HCT116 (cell line): ENCODE data around the gene SLC35B2. TPM values are rescaled to one million over a fixed set of nuclear protein-coding genes. Genes with fewer than 3 reads are reported as not detected.

ENCODE experiments used
- ATAC-seq: fragments of 200-7000 bp; cut with Tn5 transposase; 2 replicates; pipeline ENCODE4 v1.9.1; 2020; ENCODE audit warnings: mild to moderate bottlenecking, moderate library complexity
- BruUV-seq: library from RNA; stranded (reverse); fragments of 400-500 nt; replicated peaks from 2 replicates; lab custom pipeline; 2021; lab: Mats Ljungman, UMichigan
- CTCF ChIA-PET: fragments of 300-600 bp; sonication (Branson Sonifier 250); formaldehyde crosslinking; loops from one replicate; lab custom pipeline; 2021; ENCODE audit warnings: antibody characterized with exemption; lab: Charles Lee
- POLR2A ChIA-PET: fragments of 300-600, 350-600 bp; sonication (Branson Sonifier 250); formaldehyde crosslinking; loops from one replicate; lab custom pipeline; 2021; ENCODE audit warnings: antibody characterized with exemption; lab: Charles Lee
- RAD21 ChIA-PET, 2 experiments: fragments of 300-600 bp; sonication (Branson Sonifier 250); formaldehyde crosslinking; loops; one replicate each; lab custom pipeline; 2023; ENCODE audit warnings: low total read pairs in 2 of 2; ENCODE audit not compliant: uncharacterized antibody in 2 of 2, unreplicated experiment in 2 of 2, low non-redundant PET in 1 of 2; lab: Charles Lee
- DNase-seq: peaks from one replicate; pipeline ENCODE4 v3.0.0-alpha.2; 2010; ENCODE audit warnings: low read depth, low spot score
- H2AFZ ChIP-seq: fragments of 200-600 bp; shearing (Covaris generic), sonication (generic); 2 replicates; pipeline ENCODE4 v1.6.1; 2017; ENCODE audit warnings: low read depth, mixed run types, mixed read lengths, antibody characterized with exemption, low read length; ENCODE audit not compliant: poor library complexity, severe bottlenecking
- H3K27ac ChIP-seq: 2 replicates; pipeline ENCODE4 v1.5.1; 2012; ENCODE audit warnings: low read depth, low read length
- H3K27me3 ChIP-seq: fragments of 200-600 bp; sonication (generic); 2 replicates; pipeline ENCODE4 v1.6.1; 2016; ENCODE audit warnings: mixed run types, low read length, mixed read lengths; ENCODE audit not compliant: insufficient read depth
- H3K36me3 ChIP-seq, 2 experiments: fragments of 200-500 bp in 1 of 2; fragments of 200-600 bp in 1 of 2; sonication (Bioruptor generic) in 1 of 2; sonication (generic) in 1 of 2; 2 replicates each; pipeline versions ENCODE4 v1.5.1 to v1.6.1; 2014 to 2016; ENCODE audit warnings: low read length in 2 of 2, inconsistent platforms in 1 of 2, mixed read lengths in 1 of 2, mixed run types in 1 of 2; ENCODE audit not compliant: insufficient read depth in 2 of 2, control insufficient read depth in 1 of 2
- H3K4me1 ChIP-seq, 2 experiments: fragments of 200-600 bp in 1 of 2; sonication (generic) in 1 of 2; 2 replicates each; pipeline versions ENCODE4 v1.5.1 to v1.6.1; 2012 to 2017; ENCODE audit warnings: low read length in 2 of 2, inconsistent platforms in 1 of 2, mild to moderate bottlenecking in 1 of 2, mixed read lengths in 1 of 2, mixed run types in 1 of 2, moderate library complexity in 1 of 2; ENCODE audit not compliant: insufficient read depth in 2 of 2, control insufficient read depth in 1 of 2
- H3K4me2 ChIP-seq: fragments of 200-600 bp; sonication (generic); 2 replicates; pipeline ENCODE4 v1.6.1; 2017; ENCODE audit warnings: mixed run types, low read length, mixed read lengths
- H3K4me3 ChIP-seq, 2 experiments: fragments of 200-600 bp in 1 of 2; sonication (generic) in 1 of 2; replicated peaks in 1 of 2; 2 replicates each; pipeline ENCODE4 v1.5.1; 2011 to 2016; ENCODE audit warnings: low read length in 2 of 2, control low read depth in 1 of 2, low read depth in 1 of 2, mild to moderate bottlenecking in 1 of 2, mixed read lengths in 1 of 2, mixed run types in 1 of 2
- H3K79me2 ChIP-seq: fragments of 200-600 bp; sonication (generic); 2 replicates; pipeline ENCODE4 v1.6.1; 2017; ENCODE audit warnings: mild to moderate bottlenecking, mixed run types, low read length, moderate library complexity, mixed read lengths; ENCODE audit not compliant: insufficient read depth
- H3K9ac ChIP-seq: fragments of 200-600 bp; sonication (generic); 2 replicates; pipeline ENCODE4 v1.6.1; 2016; ENCODE audit warnings: low read length, mixed read lengths
- H3K9me2 ChIP-seq: fragments of 200-600 bp; sonication (generic), shearing (Covaris generic); 2 replicates; pipeline ENCODE4 v1.6.1; 2017; ENCODE audit warnings: mixed run types, mild to moderate bottlenecking, moderate library complexity; ENCODE audit not compliant: insufficient read depth
- H3K9me3 ChIP-seq, 2 experiments: fragments of 200-500 bp in 1 of 2; fragments of 200-600 bp in 1 of 2; sonication (Bioruptor generic) in 1 of 2; sonication (generic) in 1 of 2; 2 replicates each; pipeline ENCODE4 v1.6.1; 2014 to 2017; ENCODE audit warnings: low read length in 2 of 2, mixed read lengths in 2 of 2, inconsistent platforms in 1 of 2, low read depth in 1 of 2, mild to moderate bottlenecking in 1 of 2, mixed run types in 1 of 2, moderate library complexity in 1 of 2; ENCODE audit not compliant: control insufficient read depth in 1 of 2, insufficient read depth in 1 of 2
- H4K20me1 ChIP-seq: fragments of 200-600 bp; sonication (generic), shearing (Covaris generic); 2 replicates; pipeline ENCODE4 v1.6.1; 2017; ENCODE audit warnings: mixed run types, mild to moderate bottlenecking, moderate library complexity; ENCODE audit not compliant: insufficient read depth
- CTCF ChIP-seq, 3 experiments: fragments of 200-600 bp in 1 of 3; sonication (generic) in 1 of 3; IDR thresholded peaks in 2 of 3; conservative IDR thresholded peaks in 1 of 3; 2 replicates each; pipeline ENCODE4 v1.5.1; 2012 to 2017; ENCODE audit warnings: low read depth in 2 of 3, low read length in 2 of 3, antibody characterized with exemption in 1 of 3, borderline replicate concordance in 1 of 3, control low read depth in 1 of 3, mild to moderate bottlenecking in 1 of 3, mixed read lengths in 1 of 3, mixed run types in 1 of 3, moderate library complexity in 1 of 3; ENCODE audit not compliant: insufficient read depth in 1 of 3
- ELF1 ChIP-seq: IDR thresholded peaks from 2 replicates; pipeline ENCODE4 v1.6.1; 2012; ENCODE audit warnings: low read depth, borderline replicate concordance
- EZH2 ChIP-seq: fragments of 200-600 bp; sonication (generic); IDR thresholded peaks from 2 replicates; pipeline ENCODE4 v1.6.1; 2017; ENCODE audit warnings: antibody characterized with exemption, mixed run types
- EZH2phosphoT487 ChIP-seq: fragments of 200-600 bp; IDR thresholded peaks from 2 replicates; pipeline ENCODE4 v1.6.1; 2018; ENCODE audit warnings: antibody characterized with exemption, borderline replicate concordance
- FOSL1 ChIP-seq: IDR thresholded peaks from 2 replicates; pipeline ENCODE4 v1.6.1; 2012; ENCODE audit warnings: low read depth
- JUND ChIP-seq: IDR thresholded peaks from 2 replicates; pipeline ENCODE4 v1.6.1; 2012
- MAX ChIP-seq: IDR thresholded peaks from 2 replicates; pipeline ENCODE4 v1.6.1; 2012
- POLR2A ChIP-seq: IDR thresholded peaks from 2 replicates; pipeline ENCODE4 v1.7.0; 2011; ENCODE audit warnings: borderline replicate concordance; ENCODE audit not compliant: insufficient read depth, insufficient read length; ENCODE audit errors: extremely low read depth
- POLR2AphosphoS5 ChIP-seq: IDR thresholded peaks from 2 replicates; pipeline ENCODE4 v1.6.1; 2011; ENCODE audit warnings: mild to moderate bottlenecking, low read depth, low read length, moderate library complexity
- RAD21 ChIP-seq: IDR thresholded peaks from 2 replicates; pipeline ENCODE4 v1.6.1; 2012; ENCODE audit warnings: low read depth, mild to moderate bottlenecking
- SIN3A ChIP-seq: IDR thresholded peaks from 2 replicates; pipeline ENCODE4 v1.6.1; 2012; ENCODE audit warnings: low read depth
- SP1 ChIP-seq: IDR thresholded peaks from 2 replicates; pipeline ENCODE4 v1.6.1; 2012; ENCODE audit warnings: low read depth
- TCF7L2 ChIP-seq: IDR thresholded peaks from 2 replicates; pipeline ENCODE4 v1.7.0; 2011; ENCODE audit warnings: borderline replicate concordance, inconsistent platforms; ENCODE audit not compliant: insufficient read depth, insufficient read length; ENCODE audit errors: extremely low read depth
- ZBTB33 ChIP-seq: IDR thresholded peaks from 2 replicates; pipeline ENCODE4 v1.6.1; 2011; ENCODE audit warnings: mild to moderate bottlenecking, low read length, moderate library complexity; ENCODE audit not compliant: insufficient replicate concordance; ENCODE audit errors: extremely low read depth
- intact Hi-C: fragments of 100-400 bp; cut with micrococcal nuclease; formaldehyde crosslinking; loops from 2 replicates; pipeline ENCODE4 v1.10.0; 2022
- total RNA-seq: library from RNA; stranded (reverse); gene quantifications from one replicate; pipeline ENCODE4 v1.2.1, GENCODE V29; 2021; ENCODE audit not compliant: unreplicated experiment

Gene SLC35B2
- total RNA-seq, 1 experiment from 2014 or later: 50.5 TPM

- Histone ChIP-seq H3K79me2 (no peaks in the 10 kb centered on the region), H3K27me3 (no peaks in the 10 kb centered on the region), H3K9me2 (no peaks in the 10 kb centered on the region), H3K9me3 (no peaks in the 10 kb centered on the region), H3K4me1 (peaks cover 29 to 42% of the 10 kb centered on the region in 2 experiments), H3K4me3 (peak overlapping the region; percentile 45 to 56)
- CTCF ChIA-PET: interaction anchor here (0.7 to 1.8 kb wide), 13 partner anchors 9 to 140 kb away, joined by 3 to 13 read pairs (median 7); partner anchors contain the start of genes HSP90AB1 and SLC29A1
- intact Hi-C loops: loop anchor here (1.0 kb wide), 1 partner anchor 101 kb away; no protein-coding TSS in a partner anchor
- no peak for TF ChIP-seq POLR2A
- TF ChIP-seq RAD21: no peak
- no peak for TF ChIP-seq EZH2
- no peak for TF ChIP-seq SIN3A
- TF ChIP-seq ZBTB33: no peak
- peak; percentile 13 for TF ChIP-seq TCF7L2
- no peak for TF ChIP-seq JUND
- no peak for TF ChIP-seq ELF1
- no peak for TF ChIP-seq CTCF (IDR thresholded peaks at IDR 0.05 in 2 of 3, conservative IDR thresholded peaks at IDR 0.05 in 1 of 3; ENCODE audit: borderline replicate concordance in 1 of 3, insufficient read depth in 1 of 3, low read depth in 2 of 3, low read length in 2 of 3)
- TF ChIP-seq MAX: no peak
- TF ChIP-seq EZH2phosphoT487: no peak
- peak; percentile 65 for TF ChIP-seq POLR2AphosphoS5
- no peak for TF ChIP-seq FOSL1
- TF ChIP-seq SP1: no peak
- TF ChIP-seq, all 23 proteins: peak for 2
- Histone ChIP-seq H4K20me1 (no peaks in the 10 kb centered on the region), H3K4me2 (peak overlapping the region; percentile 85), H3K9ac (peak overlapping the region; percentile 62), H2AFZ (no peak overlapping the region), H3K36me3 (peaks cover 5 to 29% of the 10 kb centered on the region in 2 experiments; a peak in 2 of 4 replicates), H3K27ac (peak overlapping the region; percentile 82)
- ChIA-PET RAD21 (interaction anchor here (0.7 to 0.9 kb wide), 3 partner anchors 10 to 64 kb away, joined by 3 to 4 read pairs (median 4); partner anchors contain the start of gene HSP90AB1 (in 2 of the 2)), POLR2A (interaction anchor here (1.1 to 2.4 kb wide), 3 partner anchors 9 to 14 kb away, joined by 4 to 31 read pairs (median 8); partner anchors contain the start of genes HSP90AB1 and SLC29A1)
- TSS peak; percentile 83 for BruUV-seq
- ATAC-seq (peak; percentile 86), DNase-seq (peak; percentile 86)
Measured at GRCh38 chr6:44237021-44237812, 20.1 kb downstream of the SLC35B2 start.
